Neuronal stem cell (in vitro differentiated cells): ENCODE data around the gene SAPCD2.
A peak's percentile ranks its signal among the peaks of the same experiment; 100 is the strongest.

Experiments
- DNase-seq: peaks from one replicate; pipeline ENCODE4 v3.0.0-alpha.2; 2013; ENCODE audit warnings: low spot score
- H2AFZ ChIP-seq: one replicate; pipeline ENCODE4 v1.6.1; 2013; ENCODE audit warnings: mild to moderate bottlenecking, low read length, inconsistent platforms
- H2AK5ac ChIP-seq: 2 replicates; pipeline ENCODE4 v1.6.1; 2013; ENCODE audit warnings: low read depth, mild to moderate bottlenecking, inconsistent platforms, low read length, moderate library complexity, mixed read lengths
- H2BK120ac ChIP-seq: 2 replicates; pipeline ENCODE4 v1.6.1; 2013; ENCODE audit warnings: low read depth, mild to moderate bottlenecking, inconsistent platforms, low read length, moderate library complexity, mixed read lengths
- H2BK12ac ChIP-seq: one replicate; pipeline ENCODE4 v1.6.1; 2013; ENCODE audit warnings: low read length, inconsistent platforms
- H2BK15ac ChIP-seq: 2 replicates; pipeline ENCODE4 v1.6.1; 2013; ENCODE audit warnings: mild to moderate bottlenecking, low read length, inconsistent platforms, mixed read lengths
- H2BK5ac ChIP-seq: one replicate; pipeline ENCODE4 v1.6.1; 2013; ENCODE audit warnings: inconsistent platforms, mild to moderate bottlenecking, low read length, moderate library complexity
- H3K14ac ChIP-seq: one replicate; pipeline ENCODE4 v1.6.1; 2013; ENCODE audit warnings: low read length, inconsistent platforms
- H3K18ac ChIP-seq: 2 replicates; pipeline ENCODE4 v1.6.1; 2013; ENCODE audit warnings: low read length, inconsistent platforms
- H3K23ac ChIP-seq: 2 replicates; pipeline ENCODE4 v1.6.1; 2013; ENCODE audit warnings: low read depth, mild to moderate bottlenecking, mixed read lengths, low read length, inconsistent platforms; ENCODE audit not compliant: poor library complexity
- H3K27ac ChIP-seq: replicated peaks from 3 replicates; pipeline ENCODE4 v1.5.1; 2013; ENCODE audit warnings: low read length, inconsistent platforms
- H3K27me3 ChIP-seq, 3 experiments: 2 replicates each; pipeline ENCODE4 v1.6.1; 2013; ENCODE audit warnings: low read length in 3 of 3, mild to moderate bottlenecking in 2 of 3, inconsistent platforms in 1 of 3, low read depth in 1 of 3, mixed read lengths in 1 of 3, moderate library complexity in 1 of 3; ENCODE audit not compliant: control insufficient read depth in 3 of 3, insufficient read depth in 3 of 3
- H3K36me3 ChIP-seq, 2 donors: replicated peaks in 1 of 2; 2 replicates each; pipeline ENCODE4 v1.6.1; 2013; ENCODE audit warnings: low read length in 2 of 2; ENCODE audit not compliant: control insufficient read depth in 2 of 2, insufficient read depth in 2 of 2
- H3K4ac ChIP-seq: 2 replicates; pipeline ENCODE4 v1.6.1; 2013; ENCODE audit warnings: inconsistent platforms, mild to moderate bottlenecking, low read length, moderate library complexity
- H3K4me1 ChIP-seq, 2 donors: 1 replicate in 1 of 2; 2 replicates in 1 of 2; pipeline ENCODE4 v1.6.1; 2013; ENCODE audit warnings: low read length in 2 of 2, low read depth in 1 of 2; ENCODE audit not compliant: control insufficient read depth in 2 of 2, insufficient read depth in 1 of 2
- H3K4me2 ChIP-seq: one replicate; pipeline ENCODE4 v1.6.1; 2013; ENCODE audit warnings: mild to moderate bottlenecking, low read length, inconsistent platforms; ENCODE audit not compliant: insufficient read depth, poor library complexity, severe bottlenecking
- H3K4me3 ChIP-seq, 2 donors: 2 replicates each; pipeline ENCODE4 v1.5.1; 2013; ENCODE audit warnings: low read length in 2 of 2, mild to moderate bottlenecking in 2 of 2, inconsistent platforms in 1 of 2, moderate library complexity in 1 of 2
- H3K79me1 ChIP-seq: one replicate; pipeline ENCODE4 v1.6.1; 2013; ENCODE audit warnings: low read depth, mild to moderate bottlenecking, inconsistent platforms, low read length, moderate library complexity
- H3K9ac ChIP-seq: one replicate; pipeline ENCODE4 v1.6.1; 2013; ENCODE audit warnings: mild to moderate bottlenecking, low read depth, low read length, inconsistent platforms; ENCODE audit not compliant: poor library complexity
- H3K9me3 ChIP-seq, 2 donors: replicated peaks in 1 of 2; 2 replicates each; pipeline versions ENCODE3 to v1.6.1; 2013; ENCODE audit warnings: low read length in 2 of 2, mild to moderate bottlenecking in 2 of 2, inconsistent platforms in 1 of 2, low read depth in 1 of 2, mixed read lengths in 1 of 2, moderate library complexity in 1 of 2; ENCODE audit not compliant: control insufficient read depth in 2 of 2, insufficient read depth in 1 of 2
- H4K8ac ChIP-seq: one replicate; pipeline ENCODE4 v1.6.1; 2013; ENCODE audit warnings: low read depth, mild to moderate bottlenecking, inconsistent platforms, low read length, moderate library complexity
- H4K91ac ChIP-seq: one replicate; pipeline ENCODE4 v1.6.1; 2013; ENCODE audit warnings: low read length, low read depth, mild to moderate bottlenecking, inconsistent platforms; ENCODE audit not compliant: poor library complexity
- WGBS, 2 donors: extraction: QIAGEN DNeasy Blood & Tissue Kit; methylation state at CpG; one replicate each; pipeline ENCODE4 v1.1.7; 2013; ENCODE audit warnings: missing lambda C conversion rate in 2 of 2, mixed read lengths in 1 of 2; ENCODE audit not compliant: insufficient read length in 2 of 2, insufficient replicate concordance in 1 of 2; ENCODE audit errors: extremely low coverage in 2 of 2; 5-methylcytosine and 5-hydroxymethylcytosine counted together

The SAPCD2 gene

DNA sequence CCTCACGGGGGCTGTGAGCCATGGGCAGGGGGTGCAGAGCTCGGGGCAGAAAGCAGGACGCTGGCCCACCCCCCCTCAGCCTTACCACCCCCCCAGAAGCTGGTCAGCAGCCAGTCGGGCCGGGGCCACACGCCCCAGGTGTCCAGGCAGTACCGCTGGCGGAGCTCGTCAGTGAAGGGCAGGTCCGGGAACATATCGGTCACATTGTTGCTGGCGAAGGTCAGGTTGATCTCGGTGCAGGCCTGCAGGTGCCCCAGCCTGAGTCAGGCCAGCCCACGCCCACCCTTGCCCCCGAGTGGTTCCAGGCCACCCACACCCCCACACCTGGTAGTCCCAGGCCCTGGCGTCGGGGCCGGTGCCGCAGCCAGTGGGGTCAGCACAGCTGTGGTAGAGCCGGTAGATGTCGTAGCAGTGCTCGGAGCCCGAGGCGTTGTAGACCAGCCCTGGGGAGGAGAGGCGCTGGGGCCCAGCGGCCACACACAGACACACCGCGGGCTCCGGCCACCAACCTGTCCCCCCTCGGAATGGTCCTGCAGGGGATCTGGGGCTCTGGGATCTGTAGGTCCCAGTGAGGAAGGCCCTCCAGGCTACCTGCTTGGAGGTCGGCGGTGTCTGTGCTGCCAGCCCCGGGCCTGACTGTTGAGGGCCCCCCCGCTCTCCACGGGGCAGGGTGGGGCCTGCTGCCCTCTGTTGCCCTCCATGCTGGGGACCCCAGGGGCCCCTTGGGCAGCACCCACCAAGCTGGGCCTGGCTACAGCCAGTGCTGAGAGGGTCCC lies 41.6 kb upstream of the SAPCD2 start:
- H3K4me2 ChIP-seq = no peak overlapping the region
- H2BK15ac ChIP-seq = no peak overlapping the region
- no peak overlapping the region for H3K14ac ChIP-seq
- no peak overlapping the region for H4K91ac ChIP-seq
- no peaks in the 10 kb centered on the region for H3K9me3 ChIP-seq
- no peak overlapping the region for H2BK120ac ChIP-seq
- peaks cover 0 to 12% of the 10 kb centered on the region in 2 donors for H3K4me1 ChIP-seq
- H3K18ac ChIP-seq = no peak overlapping the region
- no peak overlapping the region for H3K4me3 ChIP-seq
- DNase-seq = no peak
- H3K36me3 ChIP-seq = peaks cover 15 to 28% of the 10 kb centered on the region in 2 donors
- no peak overlapping the region for H3K27ac ChIP-seq
- no peak overlapping the region for H3K9ac ChIP-seq
- H3K4ac ChIP-seq = no peak overlapping the region
- WGBS, 2 donors = no CpG with 5 or more reads among the region's 35 CpGs
- H3K79me1 ChIP-seq = no peaks in the 10 kb centered on the region
- H2BK5ac ChIP-seq = no peak overlapping the region
- H2AFZ ChIP-seq = no peak overlapping the region
- peak overlapping the region; percentile 43 for H4K8ac ChIP-seq
- no peak overlapping the region for H2AK5ac ChIP-seq
- peaks cover 0 to 34% (median 5%) of the 10 kb centered on the region in 3 experiments for H3K27me3 ChIP-seq
- peak overlapping the region; percentile 22 for H2BK12ac ChIP-seq
- H3K23ac ChIP-seq = no peak overlapping the region

DNA sequence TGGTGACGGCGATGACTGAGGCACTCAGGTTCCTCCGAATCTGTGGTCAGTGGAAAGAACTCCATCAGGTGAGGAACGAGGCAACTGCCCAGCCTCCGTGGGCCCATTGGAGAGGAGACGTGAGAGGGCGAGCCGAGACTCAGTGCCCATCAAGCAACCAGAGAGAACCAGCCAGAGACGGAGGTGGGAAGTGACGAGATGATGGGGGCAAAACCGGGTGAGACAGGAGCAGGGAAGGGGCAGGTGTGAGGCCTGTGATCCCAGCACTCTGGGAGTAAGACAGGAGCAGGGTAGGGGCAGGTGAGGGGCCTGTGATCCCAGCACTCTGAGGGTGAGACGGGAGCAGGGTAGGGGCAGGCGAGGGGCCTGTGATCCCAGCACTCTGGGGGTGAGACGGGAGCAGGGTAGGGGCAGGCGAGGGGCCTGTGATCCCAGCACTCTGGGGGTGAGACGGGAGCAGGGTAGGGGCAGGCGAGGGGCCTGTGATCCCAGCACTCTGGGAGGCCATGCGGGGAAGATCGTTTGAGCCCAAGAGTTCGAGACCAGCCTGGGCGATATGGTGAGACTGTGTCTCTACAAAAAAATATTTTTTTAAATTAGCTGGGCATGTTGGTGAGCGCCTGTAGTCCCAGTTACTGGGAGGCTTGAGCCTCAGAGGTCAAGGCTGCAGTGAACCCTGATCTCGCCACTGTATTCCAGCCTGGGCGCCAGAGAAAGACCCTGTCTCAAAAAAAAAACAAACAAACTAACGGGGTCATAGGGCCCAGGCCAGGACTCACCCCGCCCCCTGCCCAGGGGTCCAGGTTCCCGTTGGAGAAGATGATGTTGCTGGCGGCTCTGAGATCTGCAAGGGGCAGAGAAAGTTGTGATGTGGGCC lies 40.8 kb upstream of the SAPCD2 start:
- H3K4me3 ChIP-seq = no peak overlapping the region
- H3K23ac ChIP-seq = no peak overlapping the region
- H2BK5ac ChIP-seq = no peak overlapping the region
- H2AK5ac ChIP-seq = no peak overlapping the region
- H4K91ac ChIP-seq = no peak overlapping the region
- no peak overlapping the region for H3K4me2 ChIP-seq
- no peak overlapping the region for H3K27ac ChIP-seq
- no peak overlapping the region for H2BK120ac ChIP-seq
- H3K79me1 ChIP-seq = no peaks in the 10 kb centered on the region
- no peak overlapping the region for H3K14ac ChIP-seq
- no peak overlapping the region for H3K18ac ChIP-seq
- H2BK12ac ChIP-seq = no peak overlapping the region
- peaks cover 0 to 6% of the 10 kb centered on the region in 2 donors for H3K4me1 ChIP-seq
- H3K9me3 ChIP-seq = no peaks in the 10 kb centered on the region
- H4K8ac ChIP-seq = no peak overlapping the region
- peaks cover 21 to 33% of the 10 kb centered on the region in 2 donors for H3K36me3 ChIP-seq
- no peak overlapping the region for H2BK15ac ChIP-seq
- peaks cover 0 to 30% (median 5%) of the 10 kb centered on the region in 3 experiments for H3K27me3 ChIP-seq
- no peak for DNase-seq
- no peak overlapping the region for H3K4ac ChIP-seq
- no peak overlapping the region for H2AFZ ChIP-seq
- WGBS, 2 donors = no CpG with 5 or more reads among the region's 28 CpGs
- H3K9ac ChIP-seq = peak overlapping the region; percentile 30

DNA sequence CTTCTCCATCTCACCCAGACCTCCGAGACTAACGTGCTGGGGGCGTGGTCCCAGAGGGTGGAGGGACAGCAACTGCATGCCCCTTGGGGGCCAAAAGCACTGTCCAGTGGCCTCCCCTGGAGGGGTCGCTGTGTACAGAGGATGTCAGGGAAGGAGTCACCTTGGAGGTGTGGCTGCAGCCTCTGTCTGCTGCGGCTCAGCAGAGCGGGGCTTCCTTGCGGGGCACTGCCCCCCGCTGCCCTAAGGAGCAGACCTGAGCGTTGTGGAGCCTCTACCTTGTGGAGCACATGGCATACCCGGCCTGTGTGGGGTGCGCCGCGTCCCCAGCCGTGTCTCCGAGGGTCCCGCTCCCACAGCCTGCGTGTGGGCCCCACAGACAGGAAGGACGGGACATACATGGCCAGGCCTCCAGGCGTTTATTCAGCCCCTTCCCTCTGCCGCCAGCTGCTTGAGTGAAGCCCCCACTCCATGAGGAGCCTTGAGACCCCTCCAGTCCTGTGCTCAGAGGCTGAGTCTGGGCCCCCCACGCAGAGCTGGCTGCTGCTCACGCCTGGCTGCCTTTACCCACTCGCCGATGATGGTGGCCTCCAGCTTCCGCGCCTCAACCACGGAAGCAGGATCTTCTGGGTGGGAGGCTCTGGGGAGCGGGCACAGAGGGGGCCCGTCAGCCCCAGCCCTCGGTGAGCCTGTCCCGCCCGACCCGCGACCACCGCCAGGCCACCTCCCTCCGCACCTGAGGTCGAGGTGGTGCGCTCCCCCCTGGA lies 40.0 kb upstream of the SAPCD2 start:
- Histone ChIP-seq H4K91ac (no peak overlapping the region), H3K9ac (no peak overlapping the region), H3K18ac (no peak overlapping the region), H3K9me3 (no peaks in the 10 kb centered on the region), H3K4me2 (no peak overlapping the region), H3K36me3 (peaks cover 25 to 41% of the 10 kb centered on the region in 2 donors), H2BK12ac (no peak overlapping the region), H4K8ac (no peak overlapping the region), H2BK5ac (peak overlapping the region; percentile 39), H2BK15ac (no peak overlapping the region), H3K79me1 (no peaks in the 10 kb centered on the region), H3K4ac (no peak overlapping the region), H3K23ac (peak overlapping the region; percentile 55), H2AK5ac (peak overlapping the region; percentile 28), H3K4me3 (no peak overlapping the region), H3K27me3 (peaks cover 0 to 23% (median 5%) of the 10 kb centered on the region in 3 experiments), H2BK120ac (no peak overlapping the region), H3K27ac (no peak overlapping the region), H3K14ac (no peak overlapping the region), H2AFZ (no peak overlapping the region), H3K4me1 (peaks cover 0 to 2% of the 10 kb centered on the region in 2 donors)
- DNase-seq = no peak
- no CpG with 5 or more reads among the region's 38 CpGs for WGBS, 2 donors
